ENCODE measurements around the gene NSDHL.

GRCh38 chrX:152873361-152873760 lies 42.5 kb downstream of the NSDHL start:
- TF ChIP-seq POLR2A (IDR thresholded peaks at IDR 0.05): no peak
- no peak for TF ChIP-seq CTCF (IDR thresholded peaks at IDR 0.05)
- TF ChIP-seq EP300 (IDR thresholded peaks at IDR 0.05): no peak
- no peak for TF ChIP-seq POLR2AphosphoS5 (IDR thresholded peaks at IDR 0.05)

Data from sigmoid colon (tissue), 4 donors.